Activated T-helper 17 cell treated with anti-CD3 and anti-CD28 coated beads, Interleukin-2, amount 50 U/mL, for 72 hours (primary cell): Measurements from ENCODE around the gene SOWAHB. TPM values are rescaled to one million over a fixed set of nuclear protein-coding genes. Genes with fewer than 3 reads are reported as not detected.
A peak's percentile ranks its signal among the peaks of the same experiment; 100 is the strongest.

ENCODE experiments used
- ATAC-seq: fragments of 150-1000 bp; cut with Tn5 transposase; replicated peaks from 2 replicates; pipeline ENCODE4 v1.10.0; 2021; ENCODE audit warnings: mild to moderate bottlenecking, moderate library complexity
- H3K27ac Mint-ChIP-seq: one replicate; pipeline ENCODE4 v1.8.0; 2022; ENCODE audit warnings: mixed read lengths
- H3K27me3 Mint-ChIP-seq: one replicate; pipeline ENCODE4 v1.8.0; 2022; ENCODE audit warnings: mixed read lengths
- H3K36me3 Mint-ChIP-seq: one replicate; pipeline ENCODE4 v1.8.0; 2022; ENCODE audit warnings: low read depth, mild to moderate bottlenecking, mixed read lengths
- H3K4me1 Mint-ChIP-seq: one replicate; pipeline ENCODE4 v1.8.0; 2022; ENCODE audit warnings: mixed read lengths
- H3K4me3 Mint-ChIP-seq: one replicate; pipeline ENCODE4 v1.8.0; 2022; ENCODE audit warnings: mild to moderate bottlenecking, mixed read lengths
- H3K9me3 Mint-ChIP-seq: one replicate; pipeline ENCODE4 v1.8.0; 2022; ENCODE audit warnings: mixed read lengths
- total RNA-seq, 2 donors: library from RNA; stranded (reverse); gene quantifications; one replicate each; pipeline ENCODE4 v1.2.3, GENCODE V29; 2022

Gene SOWAHB
- total RNA-seq, 2 donors from 2014 or later = not detected

GRCh38 chr4:76902233-76902890 is 4.4 kb upstream of the SOWAHB start:
- no peak overlapping the region for H3K4me3 Mint-ChIP-seq
- H3K27me3 Mint-ChIP-seq = peaks cover 18% of the 10 kb centered on the region
- H3K27ac Mint-ChIP-seq = no peak overlapping the region
- H3K4me1 Mint-ChIP-seq = no peaks in the 10 kb centered on the region
- H3K36me3 Mint-ChIP-seq = no peaks in the 10 kb centered on the region
- no peak for ATAC-seq
- no peaks in the 10 kb centered on the region for H3K9me3 Mint-ChIP-seq

GRCh38 chr4:76898949-76899645 is 1.2 kb upstream of the SOWAHB start:
- Mint-ChIP-seq H3K4me3 (peak overlapping the region; percentile 31), H3K27ac (no peak overlapping the region), H3K4me1 (no peaks in the 10 kb centered on the region), H3K36me3 (no peaks in the 10 kb centered on the region), H3K27me3 (peaks cover 23% of the 10 kb centered on the region), H3K9me3 (no peaks in the 10 kb centered on the region)
- no peak for ATAC-seq

- ATAC-seq = no peak
- Mint-ChIP-seq H3K9me3 (no peaks in the 10 kb centered on the region), H3K27ac (no peak overlapping the region), H3K36me3 (no peaks in the 10 kb centered on the region), H3K4me1 (no peaks in the 10 kb centered on the region), H3K27me3 (peaks cover 23% of the 10 kb centered on the region), H3K4me3 (peak overlapping the region; percentile 31)
Observed at GRCh38 chr4:76898385-76898692, 395 bp upstream of the SOWAHB start.

- Mint-ChIP-seq H3K4me1 (no peaks in the 10 kb centered on the region), H3K27me3 (peaks cover 30% of the 10 kb centered on the region), H3K9me3 (no peaks in the 10 kb centered on the region), H3K27ac (no peak overlapping the region), H3K4me3 (peak overlapping the region; percentile 30), H3K36me3 (no peaks in the 10 kb centered on the region)
- ATAC-seq = peak; percentile 58
Observed at GRCh38 chr4:76896614-76897535, 1.1 kb downstream of the SOWAHB start.

- Mint-ChIP-seq H3K4me3 (no peak overlapping the region), H3K27me3 (peaks cover 33% of the 10 kb centered on the region), H3K36me3 (no peaks in the 10 kb centered on the region), H3K27ac (no peak overlapping the region), H3K9me3 (no peaks in the 10 kb centered on the region), H3K4me1 (no peaks in the 10 kb centered on the region)
- no peak for ATAC-seq
Observed at GRCh38 chr4:76896048-76896447, 1.9 kb downstream of the SOWAHB start.

- Mint-ChIP-seq H3K27me3 (peaks cover 33% of the 10 kb centered on the region), H3K4me1 (no peaks in the 10 kb centered on the region), H3K9me3 (no peaks in the 10 kb centered on the region), H3K4me3 (no peak overlapping the region), H3K36me3 (no peaks in the 10 kb centered on the region), H3K27ac (no peak overlapping the region)
- ATAC-seq = no peak
Observed at GRCh38 chr4:76895619-76896018, 2.3 kb downstream of the SOWAHB start.

- no peak overlapping the region for H3K4me3 Mint-ChIP-seq
- no peak for ATAC-seq
- no peaks in the 10 kb centered on the region for H3K4me1 Mint-ChIP-seq
- peaks cover 26% of the 10 kb centered on the region for H3K27me3 Mint-ChIP-seq
- no peaks in the 10 kb centered on the region for H3K9me3 Mint-ChIP-seq
- no peaks in the 10 kb centered on the region for H3K36me3 Mint-ChIP-seq
- H3K27ac Mint-ChIP-seq = no peak overlapping the region
Observed at GRCh38 chr4:76894537-76895255, 3.2 kb downstream of the SOWAHB start.

GRCh38 chr4:76892601-76893000 is 5.3 kb downstream of the SOWAHB start:
- no peaks in the 10 kb centered on the region for H3K4me1 Mint-ChIP-seq
- H3K27ac Mint-ChIP-seq = no peak overlapping the region
- no peak overlapping the region for H3K4me3 Mint-ChIP-seq
- no peak for ATAC-seq
- no peaks in the 10 kb centered on the region for H3K9me3 Mint-ChIP-seq
- H3K36me3 Mint-ChIP-seq = no peaks in the 10 kb centered on the region
- peaks cover 15% of the 10 kb centered on the region for H3K27me3 Mint-ChIP-seq

- peaks cover 15% of the 10 kb centered on the region for H3K27me3 Mint-ChIP-seq
- H3K36me3 Mint-ChIP-seq = no peaks in the 10 kb centered on the region
- H3K4me3 Mint-ChIP-seq = no peak overlapping the region
Observed at GRCh38 chr4:76892001-76892400, 5.9 kb downstream of the SOWAHB start.

GRCh38 chr4:76886848-76887441 is 11.0 kb downstream of the SOWAHB start:
- no peaks in the 10 kb centered on the region for H3K36me3 Mint-ChIP-seq
- H3K9me3 Mint-ChIP-seq = no peaks in the 10 kb centered on the region
- H3K27me3 Mint-ChIP-seq = peaks cover 3% of the 10 kb centered on the region
- no peak for ATAC-seq
- H3K27ac Mint-ChIP-seq = no peak overlapping the region
- no peaks in the 10 kb centered on the region for H3K4me1 Mint-ChIP-seq
- H3K4me3 Mint-ChIP-seq = no peak overlapping the region

More at GRCh38 chr4:76892001-76892400, 5.9 kb downstream of the SOWAHB start:
- Mint-ChIP-seq H3K27ac (no peak overlapping the region), H3K4me1 (no peaks in the 10 kb centered on the region), H3K9me3 (no peaks in the 10 kb centered on the region)
- no peak for ATAC-seq

- Mint-ChIP-seq H3K27me3 (no peaks in the 10 kb centered on the region), H3K4me1 (no peaks in the 10 kb centered on the region), H3K9me3 (no peaks in the 10 kb centered on the region), H3K4me3 (no peak overlapping the region), H3K27ac (no peak overlapping the region), H3K36me3 (no peaks in the 10 kb centered on the region)
- ATAC-seq = no peak
Observed at GRCh38 chr4:76886214-76886613, 11.7 kb downstream of the SOWAHB start.

- H3K36me3 Mint-ChIP-seq = no peaks in the 10 kb centered on the region
- H3K4me1 Mint-ChIP-seq = no peaks in the 10 kb centered on the region
- H3K4me3 Mint-ChIP-seq = no peak overlapping the region
- no peak for ATAC-seq
- no peak overlapping the region for H3K27ac Mint-ChIP-seq
- H3K27me3 Mint-ChIP-seq = peaks cover 8% of the 10 kb centered on the region
- H3K9me3 Mint-ChIP-seq = no peaks in the 10 kb centered on the region
Observed at GRCh38 chr4:76883147-76883546, 14.8 kb downstream of the SOWAHB start.

GRCh38 chr4:76882630-76883029 is 15.3 kb downstream of the SOWAHB start:
- H3K4me1 Mint-ChIP-seq = no peaks in the 10 kb centered on the region
- H3K27ac Mint-ChIP-seq = no peak overlapping the region
- no peaks in the 10 kb centered on the region for H3K9me3 Mint-ChIP-seq
- peaks cover 13% of the 10 kb centered on the region for H3K27me3 Mint-ChIP-seq
- no peak for ATAC-seq
- no peak overlapping the region for H3K4me3 Mint-ChIP-seq
- no peaks in the 10 kb centered on the region for H3K36me3 Mint-ChIP-seq

- ATAC-seq = no peak
- no peaks in the 10 kb centered on the region for H3K36me3 Mint-ChIP-seq
- no peaks in the 10 kb centered on the region for H3K9me3 Mint-ChIP-seq
- no peaks in the 10 kb centered on the region for H3K4me1 Mint-ChIP-seq
- H3K27me3 Mint-ChIP-seq = peaks cover 22% of the 10 kb centered on the region
- no peak overlapping the region for H3K4me3 Mint-ChIP-seq
- H3K27ac Mint-ChIP-seq = no peak overlapping the region
Observed at GRCh38 chr4:76881375-76881774, 16.6 kb downstream of the SOWAHB start.
